GM23338 (cell line): ENCODE data around the gene EFCC1. TPM values are rescaled to one million over a fixed set of nuclear protein-coding genes. Genes with fewer than 3 reads are reported as not detected.

Experiments
- ATAC-seq: fragments of 200-7000 bp; cut with Tn5 transposase; 3 replicates; pipeline ENCODE4 v1.9.1; 2020
- DNase-seq: peaks from one replicate; pipeline ENCODE4 v3.0.0-alpha.2; 2015; ENCODE audit warnings: low spot score
- H2AFZ ChIP-seq: fragments of 200-600 bp; sonication (generic); 2 replicates; pipeline ENCODE4 v1.8.0; 2016; ENCODE audit warnings: antibody characterized with exemption, mild to moderate bottlenecking, moderate library complexity
- H3F3A ChIP-seq: fragments of 200-600 bp; sonication (generic); replicated peaks from 2 replicates; pipeline ENCODE4 v1.8.0; 2017; ENCODE audit warnings: antibody characterized with exemption, mixed run types, low read depth
- H3K27ac ChIP-seq: fragments of 200-600 bp; sonication (generic); 2 replicates; pipeline ENCODE4 v1.6.1; 2016; ENCODE audit warnings: low read depth
- H3K27me3 ChIP-seq: fragments of 200-600 bp; sonication (generic); 2 replicates; pipeline ENCODE4 v1.8.0; 2016; ENCODE audit warnings: mild to moderate bottlenecking, mixed run types, moderate library complexity; ENCODE audit not compliant: insufficient read depth
- H3K36me3 ChIP-seq: fragments of 200-600 bp; sonication (generic); 2 replicates; pipeline ENCODE4 v1.8.0; 2016; ENCODE audit warnings: mild to moderate bottlenecking; ENCODE audit not compliant: insufficient read depth
- H3K4me1 ChIP-seq: fragments of 200-600 bp; sonication (generic); 2 replicates; pipeline ENCODE4 v1.8.0; 2016; ENCODE audit warnings: mild to moderate bottlenecking, moderate library complexity; ENCODE audit not compliant: insufficient read depth
- H3K4me2 ChIP-seq: fragments of 200-600 bp; sonication (generic); 2 replicates; pipeline ENCODE4 v1.7.1; 2017; ENCODE audit warnings: mixed run types
- H3K4me3 ChIP-seq: fragments of 200-600 bp; sonication (generic); 2 replicates; pipeline ENCODE4 v1.6.1; 2016; ENCODE audit warnings: mixed run types
- H3K79me2 ChIP-seq: fragments of 200-600 bp; sonication (generic); replicated peaks from 2 replicates; pipeline ENCODE4 v1.8.0; 2017; ENCODE audit warnings: mild to moderate bottlenecking; ENCODE audit not compliant: insufficient read depth
- H3K9me2 ChIP-seq: fragments of 200-600 bp; sonication (generic); 2 replicates; pipeline ENCODE4 v1.8.0; 2017; ENCODE audit not compliant: insufficient read depth
- H4K20me1 ChIP-seq: fragments of 200-600 bp; sonication (generic); replicated peaks from 2 replicates; pipeline ENCODE4 v1.8.0; 2017; ENCODE audit warnings: mild to moderate bottlenecking; ENCODE audit not compliant: insufficient read depth
- H3K27ac Mint-ChIP-seq: 2 replicates; pipeline ENCODE4 v1.8.0; 2020; ENCODE audit warnings: inconsistent platforms, mild to moderate bottlenecking, moderate library complexity, mixed read lengths
- H3K27me3 Mint-ChIP-seq: 3 replicates; pipeline ENCODE4 v1.8.0; 2022; ENCODE audit warnings: low read depth, mild to moderate bottlenecking, moderate library complexity, mixed read lengths, inconsistent platforms; ENCODE audit not compliant: insufficient read depth, poor library complexity
- H3K36me3 Mint-ChIP-seq: 3 replicates; pipeline ENCODE4 v1.8.0; 2021; ENCODE audit warnings: low read depth, mild to moderate bottlenecking, inconsistent platforms, moderate library complexity, mixed read lengths
- H3K4me1 Mint-ChIP-seq: 3 replicates; pipeline ENCODE4 v1.8.0; 2020; ENCODE audit warnings: mild to moderate bottlenecking, inconsistent platforms, mixed read lengths
- H3K4me3 Mint-ChIP-seq: 3 replicates; pipeline ENCODE4 v1.8.0; 2021; ENCODE audit warnings: moderate library complexity, mild to moderate bottlenecking, inconsistent platforms, mixed read lengths
- H3K9me3 Mint-ChIP-seq: 3 replicates; pipeline ENCODE4 v1.8.0; 2020; ENCODE audit warnings: moderate library complexity, mild to moderate bottlenecking, inconsistent platforms, mixed read lengths
- ETS1 ChIP-seq: IDR thresholded peaks from 2 replicates; pipeline ENCODE4 v1.6.1; 2016; ENCODE audit warnings: antibody characterized with exemption
- EZH2 ChIP-seq: fragments of 200-600 bp; sonication (generic); IDR thresholded peaks from one replicate; pipeline ENCODE4 v1.8.0; 2017; ENCODE audit warnings: antibody characterized with exemption, mild to moderate bottlenecking, low read depth; ENCODE audit not compliant: unreplicated experiment
- EZH2phosphoT487 ChIP-seq: fragments of 200-600 bp; sonication (generic); IDR thresholded peaks from one replicate; pipeline ENCODE4 v1.8.1; 2018; ENCODE audit warnings: antibody characterized with exemption; ENCODE audit not compliant: unreplicated experiment
- NANOG ChIP-seq: IDR thresholded peaks from 2 replicates; pipeline ENCODE4 v1.6.1; 2016; ENCODE audit warnings: antibody characterized with exemption, borderline replicate concordance
- POLR2AphosphoS5 ChIP-seq: IDR thresholded peaks from 2 replicates; pipeline ENCODE4 v1.6.1; 2016; ENCODE audit warnings: antibody characterized with exemption, low read depth
- REST ChIP-seq: IDR thresholded peaks from one replicate; pipeline ENCODE4 v1.6.1; 2018; ENCODE audit warnings: antibody characterized with exemption; ENCODE audit not compliant: unreplicated experiment
- ZNF114 ChIP-seq: fragments of 250-450 bp; sonication (Bioruptor Pico); IDR thresholded peaks from 2 replicates; pipeline ENCODE4 v1.5.0; 2020; ENCODE audit warnings: mild to moderate bottlenecking, moderate library complexity
- ZNF331 ChIP-seq: fragments of 250-450 bp; sonication (Bioruptor Pico); IDR thresholded peaks from 2 replicates; pipeline ENCODE4 v1.5.0; 2020; ENCODE audit warnings: low read depth, mild to moderate bottlenecking, moderate library complexity
- polyA plus RNA-seq: library from polyadenylated mRNA; unstranded; fragments of >200 nt; fragmentation: Nextera tagmentation; extraction: Ambion mirVana; gene quantifications from 2 replicates; pipeline ENCODE4 v1.2.1, GENCODE V29; 2016
- total RNA-seq: library from RNA; depleted of rRNA; stranded (reverse); fragments of >200 nt; shearing (Covaris generic); gene quantifications from 2 replicates; pipeline ENCODE4 v1.2.3, GENCODE V29; 2014
- TF ChIP-seq, protein P1 (sequence below): fragments of 250-450 bp; sonication (Bioruptor Pico); IDR thresholded peaks from 2 replicates; pipeline ENCODE4 v1.5.0; 2020; ENCODE audit warnings: mild to moderate bottlenecking, moderate library complexity

Gene EFCC1
- total and polyA plus RNA-seq, 2 experiments from 2014 or later = not detected

- Histone ChIP-seq H3K4me3 (no peak overlapping the region), H3K36me3 (no peaks in the 10 kb centered on the region), H3K27ac (no peak overlapping the region), H3F3A (no peaks in the 10 kb centered on the region), H4K20me1 (no peaks in the 10 kb centered on the region), H3K9me2 (no peaks in the 10 kb centered on the region), H3K4me2 (no peak overlapping the region), H3K79me2 (no peaks in the 10 kb centered on the region), H3K4me1 (no peaks in the 10 kb centered on the region), H3K27me3 (peaks cover 9% of the 10 kb centered on the region), H2AFZ (no peak overlapping the region)
- TF ChIP-seq NANOG = no peak
- TF ChIP-seq, protein P1, sequence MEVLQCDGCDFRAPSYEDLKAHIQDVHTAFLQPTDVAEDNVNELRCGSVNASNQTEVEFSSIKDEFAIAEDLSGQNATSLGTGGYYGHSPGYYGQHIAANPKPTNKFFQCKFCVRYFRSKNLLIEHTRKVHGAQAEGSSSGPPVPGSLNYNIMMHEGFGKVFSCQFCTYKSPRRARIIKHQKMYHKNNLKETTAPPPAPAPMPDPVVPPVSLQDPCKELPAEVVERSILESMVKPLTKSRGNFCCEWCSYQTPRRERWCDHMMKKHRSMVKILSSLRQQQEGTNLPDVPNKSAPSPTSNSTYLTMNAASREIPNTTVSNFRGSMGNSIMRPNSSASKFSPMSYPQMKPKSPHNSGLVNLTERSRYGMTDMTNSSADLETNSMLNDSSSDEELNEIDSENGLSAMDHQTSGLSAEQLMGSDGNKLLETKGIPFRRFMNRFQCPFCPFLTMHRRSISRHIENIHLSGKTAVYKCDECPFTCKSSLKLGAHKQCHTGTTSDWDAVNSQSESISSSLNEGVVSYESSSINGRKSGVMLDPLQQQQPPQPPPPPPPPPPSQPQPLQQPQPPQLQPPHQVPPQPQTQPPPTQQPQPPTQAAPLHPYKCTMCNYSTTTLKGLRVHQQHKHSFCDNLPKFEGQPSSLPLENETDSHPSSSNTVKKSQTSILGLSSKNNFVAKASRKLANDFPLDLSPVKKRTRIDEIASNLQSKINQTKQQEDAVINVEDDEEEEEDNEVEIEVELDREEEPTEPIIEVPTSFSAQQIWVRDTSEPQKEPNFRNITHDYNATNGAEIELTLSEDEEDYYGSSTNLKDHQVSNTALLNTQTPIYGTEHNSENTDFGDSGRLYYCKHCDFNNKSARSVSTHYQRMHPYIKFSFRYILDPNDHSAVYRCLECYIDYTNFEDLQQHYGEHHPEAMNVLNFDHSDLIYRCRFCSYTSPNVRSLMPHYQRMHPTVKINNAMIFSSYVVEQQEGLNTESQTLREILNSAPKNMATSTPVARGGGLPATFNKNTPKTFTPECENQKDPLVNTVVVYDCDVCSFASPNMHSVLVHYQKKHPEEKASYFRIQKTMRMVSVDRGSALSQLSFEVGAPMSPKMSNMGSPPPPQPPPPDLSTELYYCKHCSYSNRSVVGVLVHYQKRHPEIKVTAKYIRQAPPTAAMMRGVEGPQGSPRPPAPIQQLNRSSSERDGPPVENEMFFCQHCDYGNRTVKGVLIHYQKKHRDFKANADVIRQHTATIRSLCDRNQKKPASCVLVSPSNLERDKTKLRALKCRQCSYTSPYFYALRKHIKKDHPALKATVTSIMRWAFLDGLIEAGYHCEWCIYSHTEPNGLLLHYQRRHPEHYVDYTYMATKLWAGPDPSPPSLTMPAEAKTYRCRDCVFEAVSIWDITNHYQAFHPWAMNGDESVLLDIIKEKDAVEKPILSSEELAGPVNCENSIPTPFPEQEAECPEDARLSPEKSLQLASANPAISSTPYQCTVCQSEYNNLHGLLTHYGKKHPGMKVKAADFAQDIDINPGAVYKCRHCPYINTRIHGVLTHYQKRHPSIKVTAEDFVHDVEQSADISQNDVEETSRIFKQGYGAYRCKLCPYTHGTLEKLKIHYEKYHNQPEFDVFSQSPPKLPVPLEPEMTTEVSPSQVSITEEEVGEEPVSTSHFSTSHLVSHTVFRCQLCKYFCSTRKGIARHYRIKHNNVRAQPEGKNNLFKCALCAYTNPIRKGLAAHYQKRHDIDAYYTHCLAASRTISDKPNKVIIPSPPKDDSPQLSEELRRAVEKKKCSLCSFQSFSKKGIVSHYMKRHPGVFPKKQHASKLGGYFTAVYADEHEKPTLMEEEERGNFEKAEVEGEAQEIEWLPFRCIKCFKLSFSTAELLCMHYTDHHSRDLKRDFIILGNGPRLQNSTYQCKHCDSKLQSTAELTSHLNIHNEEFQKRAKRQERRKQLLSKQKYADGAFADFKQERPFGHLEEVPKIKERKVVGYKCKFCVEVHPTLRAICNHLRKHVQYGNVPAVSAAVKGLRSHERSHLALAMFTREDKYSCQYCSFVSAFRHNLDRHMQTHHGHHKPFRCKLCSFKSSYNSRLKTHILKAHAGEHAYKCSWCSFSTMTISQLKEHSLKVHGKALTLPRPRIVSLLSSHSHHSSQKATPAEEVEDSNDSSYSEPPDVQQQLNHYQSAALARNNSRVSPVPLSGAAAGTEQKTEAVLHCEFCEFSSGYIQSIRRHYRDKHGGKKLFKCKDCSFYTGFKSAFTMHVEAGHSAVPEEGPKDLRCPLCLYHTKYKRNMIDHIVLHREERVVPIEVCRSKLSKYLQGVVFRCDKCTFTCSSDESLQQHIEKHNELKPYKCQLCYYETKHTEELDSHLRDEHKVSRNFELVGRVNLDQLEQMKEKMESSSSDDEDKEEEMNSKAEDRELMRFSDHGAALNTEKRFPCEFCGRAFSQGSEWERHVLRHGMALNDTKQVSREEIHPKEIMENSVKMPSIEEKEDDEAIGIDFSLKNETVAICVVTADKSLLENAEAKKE (CRISPR knock-in tag) = no peak
- no peak for TF ChIP-seq ZNF114 (CRISPR knock-in tag)
- no peak for TF ChIP-seq ETS1
- TF ChIP-seq REST = no peak
- no peak for TF ChIP-seq EZH2
- TF ChIP-seq ZNF331 (CRISPR knock-in tag) = no peak
- TF ChIP-seq EZH2phosphoT487 = no peak
- no peak for TF ChIP-seq POLR2AphosphoS5
- no peaks in the 10 kb centered on the region for H3K36me3 Mint-ChIP-seq
- H3K9me3 Mint-ChIP-seq = peaks cover 3% of the 10 kb centered on the region; the same call in 1 of the 3 replicates
- no peak overlapping the region for H3K27ac Mint-ChIP-seq
- DNase-seq (no peak), ATAC-seq (no peak)
- H3K27me3 Mint-ChIP-seq = peaks cover 13% of the 10 kb centered on the region
- H3K4me3 Mint-ChIP-seq = no peak overlapping the region
- peaks cover 3% of the 10 kb centered on the region; the same call in 2 of the 3 replicates for H3K4me1 Mint-ChIP-seq
These were observed 30.5 kb downstream of the EFCC1 start for GRCh38 chr3:129031476-129032215.
